Panc1 (cell line): ENCODE measurements around the gene RIOK1. TPM values are rescaled to one million over a fixed set of nuclear protein-coding genes. Genes with fewer than 3 reads are reported as not detected.

Source experiments
- ATAC-seq: fragments of 200-7000 bp; cut with Tn5 transposase; 2 replicates; pipeline ENCODE4 v1.9.1; 2020; ENCODE audit warnings: mild to moderate bottlenecking, moderate library complexity
- BruUV-seq: library from RNA; stranded (reverse); fragments of 400-500 nt; replicated peaks from 2 replicates; lab custom pipeline; 2021; lab: Mats Ljungman, UMichigan
- CTCF ChIA-PET: fragments of 300-600 bp; sonication (Branson Sonifier 250); formaldehyde crosslinking; loops from one replicate; lab custom pipeline; 2022; ENCODE audit warnings: antibody characterized with exemption; lab: Charles Lee
- POLR2A ChIA-PET: fragments of 300-600 bp; sonication (Branson Sonifier 250); formaldehyde crosslinking; loops from one replicate; lab custom pipeline; 2022; ENCODE audit warnings: antibody characterized with exemption; lab: Charles Lee
- DNase-seq: peaks from one replicate; pipeline ENCODE4 v3.0.0-alpha.2; 2010; ENCODE audit warnings: low read depth, low spot score
- H3K27ac ChIP-seq: 2 replicates; pipeline ENCODE4 v1.5.1; 2011; ENCODE audit warnings: mild to moderate bottlenecking, low read length, inconsistent platforms
- H3K27me3 ChIP-seq: fragments of 200-500 bp; sonication (Bioruptor generic); 2 replicates; pipeline ENCODE4 v1.6.0; 2014; ENCODE audit warnings: low read length, inconsistent platforms; ENCODE audit not compliant: control insufficient read depth, insufficient read depth
- H3K36me3 ChIP-seq: fragments of 200-500 bp; sonication (Bioruptor generic); 2 replicates; pipeline ENCODE4 v1.5.1; 2014; ENCODE audit warnings: inconsistent platforms, mild to moderate bottlenecking, low read length, moderate library complexity; ENCODE audit not compliant: control insufficient read depth, insufficient read depth
- H3K4me1 ChIP-seq: 2 replicates; pipeline ENCODE4 v1.5.1; 2011; ENCODE audit warnings: inconsistent platforms, mild to moderate bottlenecking, low read length, moderate library complexity; ENCODE audit not compliant: control insufficient read depth, insufficient read depth
- H3K4me3 ChIP-seq, 2 experiments: 2 replicates each; pipeline ENCODE4 v1.5.1; 2011 to 2012; ENCODE audit warnings: low read depth in 2 of 2, low read length in 2 of 2, mild to moderate bottlenecking in 2 of 2, inconsistent platforms in 1 of 2, moderate library complexity in 1 of 2
- H3K9me3 ChIP-seq: fragments of 200-500 bp; sonication (Bioruptor generic); 2 replicates; pipeline ENCODE4 v1.5.1; 2014; ENCODE audit warnings: low read depth, mild to moderate bottlenecking, inconsistent platforms, low read length, moderate library complexity; ENCODE audit not compliant: control insufficient read depth, insufficient read depth
- CTCF ChIP-seq: fragments of 450-650 bp; IDR thresholded peaks from 2 replicates; pipeline ENCODE4 v1.5.1; 2017; ENCODE audit warnings: mild to moderate bottlenecking
- POLR2AphosphoS5 ChIP-seq: IDR thresholded peaks from 2 replicates; pipeline ENCODE4 v1.6.1; 2012; ENCODE audit warnings: mild to moderate bottlenecking, low read depth, low read length, moderate library complexity
- REST ChIP-seq, 2 experiments: IDR thresholded peaks; 2 replicates each; pipeline ENCODE4 v1.6.1; 2011 to 2012; ENCODE audit warnings: low read depth in 2 of 2, control low read depth in 1 of 2, low read length in 1 of 2, mild to moderate bottlenecking in 1 of 2, moderate library complexity in 1 of 2; ENCODE audit not compliant: insufficient read depth in 1 of 2
- SIN3A ChIP-seq: IDR thresholded peaks from 2 replicates; pipeline ENCODE4 v1.6.1; 2012; ENCODE audit warnings: low read depth, mild to moderate bottlenecking, low read length, moderate library complexity, borderline replicate concordance; ENCODE audit not compliant: insufficient read depth
- TCF7L2 ChIP-seq: IDR thresholded peaks from 2 replicates; pipeline ENCODE4 v1.6.1; 2011; ENCODE audit warnings: mild to moderate bottlenecking, low read depth, low read length, inconsistent platforms
- in situ Hi-C: cut with HindIII; loops from 2 replicates; pipeline ENCODE4 v1.10.0; 2016; ENCODE audit warnings: low sequenced_read_pairs, low pct_unique_long_range_greater_than_20kb
- intact Hi-C: fragments of 100-400 bp; cut with micrococcal nuclease; formaldehyde crosslinking; loops from one replicate; pipeline ENCODE4 v1.10.0; 2022; ENCODE audit not compliant: unreplicated experiment
- total RNA-seq: library from RNA; stranded (reverse); gene quantifications from one replicate; pipeline ENCODE4 v1.2.1, GENCODE V29; 2021; ENCODE audit not compliant: unreplicated experiment

The RIOK1 gene
- total RNA-seq, 1 experiment from 2014 or later: 30.0 TPM

- Histone ChIP-seq H3K9me3 (no peaks in the 10 kb centered on the region), H3K4me1 (peaks cover 17% of the 10 kb centered on the region), H3K36me3 (peaks cover 30% of the 10 kb centered on the region), H3K27ac (no peak overlapping the region), H3K27me3 (no peaks in the 10 kb centered on the region), H3K4me3 (no peak overlapping the region)
- no peak for ATAC-seq
- no TSS peak for BruUV-seq
- DNase-seq: no peak
- CTCF ChIA-PET: interaction anchor here (0.6 kb wide), 1 partner anchor 79 kb away, joined by 3 read pairs; the partner anchor contains the start of gene SSR1
- no peak for TF ChIP-seq POLR2AphosphoS5
- TF ChIP-seq CTCF: no peak
- no peak for TF ChIP-seq REST (IDR thresholded peaks at IDR 0.05; ENCODE audit: insufficient read depth in 1 of 2, low read depth in 2 of 2, low read length in 1 of 2)
- TF ChIP-seq SIN3A: no peak
- TF ChIP-seq TCF7L2: no peak
- in situ Hi-C loops: no loop called here
- intact Hi-C loops: no loop called here
- POLR2A ChIA-PET: no interaction called here
Observed at GRCh38 chr6:7392402-7392801, 2.8 kb downstream of the RIOK1 start.

GRCh38 chr6:7401075-7401474 lies 11.5 kb downstream of the RIOK1 start:
- in situ Hi-C loops (no loop called here), intact Hi-C loops (no loop called here)
- Histone ChIP-seq H3K4me1 (no peaks in the 10 kb centered on the region), H3K4me3 (no peak overlapping the region), H3K27me3 (no peaks in the 10 kb centered on the region), H3K36me3 (peaks cover 69% of the 10 kb centered on the region), H3K27ac (no peak overlapping the region), H3K9me3 (no peaks in the 10 kb centered on the region)
- no peak for TF ChIP-seq TCF7L2
- no peak for TF ChIP-seq REST (IDR thresholded peaks at IDR 0.05; ENCODE audit: insufficient read depth in 1 of 2, low read depth in 2 of 2, low read length in 1 of 2)
- no peak for TF ChIP-seq SIN3A
- no peak for TF ChIP-seq POLR2AphosphoS5
- no peak for TF ChIP-seq CTCF
- no peak for ATAC-seq
- ChIA-PET POLR2A (no interaction called here), CTCF (no interaction called here)
- BruUV-seq: no TSS peak
- no peak for DNase-seq
